Adrenal gland (tissue), 12 donors: ENCODE results near the gene TOLLIP. TPM values are rescaled to one million over a fixed set of nuclear protein-coding genes. Genes with fewer than 3 reads are reported as not detected.
"Not testable (repeated sequence)": the region's sequence is repeated elsewhere in the genome, so short reads cannot be mapped to it uniquely, and the experiment has no call there.

Experiments used
- DNase-seq, 7 donors: peaks; one replicate each; pipeline ENCODE4 v3.0.0-alpha.2; 2019 to 2020
- H3K27ac ChIP-seq, 5 donors: fragments of 200-600 bp; sonication (generic) in 4 of 5; 1 replicate in 3 of 5; 2 replicates in 2 of 5; pipeline versions ENCODE4 v1.5.1 to v1.8.0; 2016 to 2020; ENCODE audit warnings: mild to moderate bottlenecking in 1 of 5
- H3K27me3 ChIP-seq: fragments of 200-600 bp; 2 replicates; pipeline ENCODE4 v1.8.0; 2021
- H3K36me3 ChIP-seq, 2 donors: fragments of 200-600 bp; replicated peaks in 1 of 2; 1 replicate in 1 of 2; 2 replicates in 1 of 2; pipeline versions ENCODE4 v1.5.1 to v1.8.0; 2018 to 2022
- H3K4me1 ChIP-seq, 2 donors: fragments of 200-600 bp; replicated peaks in 1 of 2; 1 replicate in 1 of 2; 2 replicates in 1 of 2; pipeline versions ENCODE4 v1.5.1 to v1.8.0; 2018 to 2021
- H3K4me3 ChIP-seq, 4 donors: fragments of 200-600 bp; sonication (generic) in 3 of 4; one replicate each; pipeline ENCODE4 v1.5.1; 2016 to 2018
- H3K9me3 ChIP-seq, 3 donors: fragments of 200-600 bp; sonication (generic) in 1 of 3; replicated peaks in 1 of 3; 1 replicate in 2 of 3; 2 replicates in 1 of 3; pipeline versions ENCODE4 v1.5.1 to v1.8.0; 2016 to 2021
- CTCF ChIP-seq, 6 experiments: fragments of 450-650 bp in 4 of 6; fragments of 200-600 bp in 2 of 6; sonication (generic) in 1 of 6; IDR thresholded peaks; 1 replicate in 5 of 6; 2 replicates in 1 of 6; pipeline versions ENCODE4 v1.5.1 to v1.8.0; 2016 to 2021; ENCODE audit warnings: antibody characterized with exemption in 6 of 6, mild to moderate bottlenecking in 2 of 6, moderate library complexity in 1 of 6
- POLR2A ChIP-seq, 2 donors: fragments of 450-650 bp; IDR thresholded peaks; one replicate each; pipeline ENCODE4 v1.6.1; 2017; ENCODE audit warnings: antibody characterized with exemption in 2 of 2, mild to moderate bottlenecking in 2 of 2, moderate library complexity in 1 of 2
- whole genome bisulfite sequencing, 4 donors: extraction: QIAGEN DNeasy Blood & Tissue Kit in 2 of 4; methylation state at CpG; one replicate each; pipeline versions ENCODE4 v1.1.5 to v1.1.7; 2013 to 2017; 5-methylcytosine and 5-hydroxymethylcytosine counted together
- intact Hi-C, 2 donors: fragments of 100-400 bp; cut with DNase I; formaldehyde crosslinking; loops; one replicate each; pipeline versions ENCODE4 v1.14.1 to v1.15.0; 2022 to 2023
- polyA plus RNA-seq, 3 donors: library from polyadenylated mRNA; stranded (reverse); fragments of 200-250 nt in 2 of 3; fragments of 350-450 nt in 1 of 3; fragmentation: Illumina TruSeq in 1 of 3; extraction: RNeasy Lipid Tissue Mini Kit (QIAGEN cat#74804) in 1 of 3; gene quantifications; one replicate each; pipeline ENCODE4 v1.2.3, GENCODE V29; 2013 to 2014
- total RNA-seq, 9 donors: library from RNA; depleted of rRNA in 4 of 9; stranded (reverse); fragments of >200 nt in 4 of 9; fragments of 120-200 nt in 1 of 9; fragmentation: NEBNext Ultra II Directional in 1 of 9; extraction: Animal tissue kit (Norgen Biotek cat#: 25700) in 1 of 9; gene quantifications; one replicate each; pipeline versions ENCODE4 v1.1.0 to v1.2.4, GENCODE V29; 2013 to 2023
- donor health status: healthy with polysubstance abuse.
- donor health status: Bipolar disorder and iron deficiency.
- donor health status: DM: yes; HTN: yes; CAD: no.
- donor health status: DM: no; HTN: no; CAD: no.
- donor health status: DM: no; HTN: no; CAD: no.
- donor health status: DM: yes; HTN: yes; CAD: no.

The TOLLIP gene
- total and polyA plus RNA-seq, 12 donors: 18.9 to 84.1 (median 66.3) TPM

- Histone ChIP-seq H3K27ac (no peak overlapping the region), H3K4me1 (no peaks in the 10 kb centered on the region), H3K4me3 (no peak overlapping the region), H3K36me3 (no peaks in the 10 kb centered on the region), H3K27me3 (no peaks in the 10 kb centered on the region), H3K9me3 (no peaks in the 10 kb centered on the region)
- 84 to 91% (median 88%) methylated on average over 11 to 22 of the region's 22 CpGs for WGBS, 4 donors
- no peak for TF ChIP-seq CTCF (IDR thresholded peaks at IDR 0.05)
- no peak for TF ChIP-seq POLR2A (IDR thresholded peaks at IDR 0.05)
- intact Hi-C loops: no loop called here
- no peak for DNase-seq
These were observed 55.3 kb downstream of the TOLLIP start for GRCh38 chr11:1254086-1254648.

DNA sequence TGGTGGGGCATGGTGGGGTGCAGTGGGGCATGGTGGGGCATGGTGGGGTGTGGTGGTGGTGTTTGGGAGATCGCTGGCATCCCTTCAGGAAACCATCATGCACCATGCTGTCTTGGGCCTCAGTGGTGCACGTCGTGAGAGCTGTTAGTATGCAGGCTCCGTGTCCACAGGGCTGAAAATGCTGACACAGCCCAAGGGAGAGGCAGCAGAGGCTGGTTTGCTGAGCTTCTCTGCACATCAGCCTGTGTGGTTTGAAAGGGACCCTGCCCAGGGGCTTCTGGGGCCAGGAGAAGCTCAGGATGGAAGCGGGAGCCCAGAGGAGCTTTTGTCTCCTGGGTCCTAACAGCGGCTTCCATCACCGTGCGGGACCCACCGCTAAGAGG lies 56.3 kb downstream of the TOLLIP start:
- Histone ChIP-seq H3K36me3 (no peaks in the 10 kb centered on the region), H3K4me3 (no peak overlapping the region), H3K9me3 (no peaks in the 10 kb centered on the region), H3K27ac (no peak overlapping the region), H3K27me3 (no peaks in the 10 kb centered on the region), H3K4me1 (no peaks in the 10 kb centered on the region)
- DNase-seq: no peak
- no peak for TF ChIP-seq CTCF (IDR thresholded peaks at IDR 0.05)
- TF ChIP-seq POLR2A (IDR thresholded peaks at IDR 0.05): no peak
- WGBS, 4 donors: 82 to 100% (median 85%) methylated on average over 5 to 9 of the region's 9 CpGs
- intact Hi-C loops: no loop called here

DNA sequence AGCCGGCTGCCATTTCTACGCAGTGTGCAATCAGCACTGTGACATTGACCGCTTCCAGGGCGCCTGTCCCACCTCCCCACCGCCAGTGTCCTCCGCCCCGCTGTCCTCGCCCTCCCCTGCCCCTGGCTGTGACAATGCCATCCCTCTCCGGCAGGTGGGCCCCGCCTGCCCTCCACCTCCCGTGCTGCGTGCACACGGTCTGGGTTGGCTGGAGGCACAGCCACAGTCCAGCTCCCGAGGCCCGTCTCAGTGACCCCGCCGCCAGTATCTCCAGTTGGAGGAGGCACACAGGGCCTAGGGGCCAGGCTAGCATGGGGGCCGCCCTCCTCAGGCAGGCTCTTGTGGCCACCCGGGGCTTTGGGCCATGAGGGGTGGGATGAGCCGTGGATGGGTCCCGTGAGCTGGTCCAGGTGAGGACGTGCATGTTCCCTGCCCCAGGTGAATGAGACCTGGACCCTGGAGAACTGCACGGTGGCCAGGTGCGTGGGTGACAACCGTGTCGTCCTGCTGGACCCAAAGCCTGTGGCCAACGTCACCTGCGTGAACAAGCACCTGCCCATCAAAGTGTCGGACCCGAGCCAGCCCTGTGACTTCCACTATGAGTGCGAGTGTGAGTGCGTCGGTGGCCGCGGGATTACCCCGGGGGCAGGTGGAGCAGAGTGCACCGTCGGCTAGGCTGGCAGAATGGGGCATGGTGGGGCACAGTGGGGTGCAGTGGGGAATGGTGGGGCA lies 56.9 kb downstream of the TOLLIP start:
- intact Hi-C loops: no loop called here
- Histone ChIP-seq H3K27me3 (no peaks in the 10 kb centered on the region), H3K9me3 (no peaks in the 10 kb centered on the region), H3K4me3 (no peak overlapping the region), H3K4me1 (no peaks in the 10 kb centered on the region), H3K27ac (no peak overlapping the region), H3K36me3 (no peaks in the 10 kb centered on the region)
- 86 to 93% (median 89%) methylated on average over 19 to 38 of the region's 38 CpGs for WGBS, 4 donors
- no peak for DNase-seq
- TF ChIP-seq POLR2A (IDR thresholded peaks at IDR 0.05): no peak
- no peak for TF ChIP-seq CTCF (IDR thresholded peaks at IDR 0.05)

DNA sequence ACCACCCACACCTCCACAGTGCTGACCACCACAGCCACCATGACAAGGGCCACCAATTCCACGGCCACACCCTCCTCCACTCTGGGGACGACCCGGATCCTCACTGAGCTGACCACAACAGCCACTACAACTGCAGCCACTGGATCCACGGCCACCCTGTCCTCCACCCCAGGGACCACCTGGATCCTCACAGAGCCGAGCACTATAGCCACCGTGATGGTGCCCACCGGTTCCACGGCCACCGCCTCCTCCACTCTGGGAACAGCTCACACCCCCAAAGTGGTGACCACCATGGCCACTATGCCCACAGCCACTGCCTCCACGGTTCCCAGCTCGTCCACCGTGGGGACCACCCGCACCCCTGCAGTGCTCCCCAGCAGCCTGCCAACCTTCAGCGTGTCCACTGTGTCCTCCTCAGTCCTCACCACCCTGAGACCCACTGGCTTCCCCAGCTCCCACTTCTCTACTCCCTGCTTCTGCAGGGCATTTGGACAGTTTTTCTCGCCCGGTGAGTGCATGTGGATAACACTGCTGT lies 58.1 kb downstream of the TOLLIP start:
- H3K36me3 ChIP-seq: no peaks in the 10 kb centered on the region
- no peaks in the 10 kb centered on the region for H3K9me3 ChIP-seq
- intact Hi-C loops: no loop called here
- 91 to 95% (median 92%) methylated on average over 15 to 16 of the region's 16 CpGs for WGBS, 4 donors
- no peaks in the 10 kb centered on the region for H3K27me3 ChIP-seq
- no peak overlapping the region for H3K27ac ChIP-seq
- no peak overlapping the region for H3K4me3 ChIP-seq
- H3K4me1 ChIP-seq: no peaks in the 10 kb centered on the region
- DNase-seq: no peak
- TF ChIP-seq POLR2A (IDR thresholded peaks at IDR 0.05) (no peak), CTCF (IDR thresholded peaks at IDR 0.05) (no peak)

- H3K36me3 ChIP-seq, H3K27ac ChIP-seq, H3K27me3 ChIP-seq, H3K4me3 ChIP-seq, DNase-seq, H3K9me3 ChIP-seq, H3K4me1 ChIP-seq, intact Hi-C loops: not testable (repeated sequence)
- WGBS, 4 donors: 81 to 100% (median 94%) methylated on average over 1 to 4 of the region's 12 CpGs
These were observed 59.0 kb downstream of the TOLLIP start for GRCh38 chr11:1250411-1250810.

DNA sequence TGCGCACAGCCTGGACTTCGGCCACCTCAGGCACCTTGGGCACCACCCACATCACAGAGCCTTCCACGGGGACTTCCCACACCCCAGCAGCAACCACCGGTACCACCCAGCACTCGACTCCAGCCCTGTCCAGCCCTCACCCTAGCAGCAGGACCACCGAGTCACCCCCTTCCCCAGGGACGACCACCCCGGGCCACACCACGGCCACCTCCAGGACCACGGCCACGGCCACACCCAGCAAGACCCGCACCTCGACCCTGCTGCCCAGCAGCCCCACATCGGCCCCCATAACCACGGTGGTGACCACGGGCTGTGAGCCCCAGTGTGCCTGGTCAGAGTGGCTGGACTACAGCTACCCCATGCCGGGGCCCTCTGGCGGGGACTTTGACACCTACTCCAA lies 60.5 kb downstream of the TOLLIP start:
- DNase-seq, H3K27me3 ChIP-seq, H3K36me3 ChIP-seq, H3K27ac ChIP-seq, intact Hi-C loops, H3K4me3 ChIP-seq, H3K9me3 ChIP-seq, H3K4me1 ChIP-seq: not testable (repeated sequence)
- WGBS, 4 donors: 80 to 96% (median 86%) methylated on average over 9 to 10 of the region's 18 CpGs; no CpG with 5 or more reads in 1 of the 4 donors

GRCh38 chr11:1247026-1247425 lies 62.4 kb downstream of the TOLLIP start:
- WGBS, 4 donors: 88 to 91% (median 89%) methylated on average over 5 to 14 of the region's 14 CpGs
- H3K9me3 ChIP-seq, H3K36me3 ChIP-seq, H3K4me3 ChIP-seq, H3K27ac ChIP-seq, H3K27me3 ChIP-seq, H3K4me1 ChIP-seq, intact Hi-C loops, DNase-seq: not testable (repeated sequence)
